Bronchial epithelial cell (primary cell): ENCODE results near the gene THRB. TPM values are rescaled to one million over a fixed set of nuclear protein-coding genes. Genes with fewer than 3 reads are reported as not detected.

Experiments used
- DNase-seq: peaks from one replicate; pipeline ENCODE4 v3.0.0-alpha.2; 2010; ENCODE audit warnings: low read depth
- FAIRE-seq: peaks from 2 replicates; lab custom pipeline; 2011; peaks lifted over from hg19 to GRCh38; lab: Jason Lieb, UNC
- H3K27me3 ChIP-seq: 2 replicates; pipeline ENCODE4 v1.5.1; 2011; ENCODE audit warnings: low read length; ENCODE audit not compliant: control insufficient read depth, insufficient read depth
- H3K36me3 ChIP-seq: 2 replicates; pipeline ENCODE4 v1.5.1; 2011; ENCODE audit warnings: low read length; ENCODE audit not compliant: control insufficient read depth, insufficient read depth
- H3K4me3 ChIP-seq: 2 replicates; pipeline ENCODE4 v1.5.1; 2011; ENCODE audit warnings: mild to moderate bottlenecking, low read depth, low read length, control low read depth
- total RNA-seq: library from RNA; depleted of rRNA; stranded (reverse); fragments of >200 nt; gene quantifications from 2 replicates; pipeline ENCODE4 v1.2.1, GENCODE V29; 2014
- TF ChIP-seq, protein P1 (sequence below): IDR thresholded peaks from 2 replicates; pipeline ENCODE4 v1.5.1; 2011; ENCODE audit warnings: mild to moderate bottlenecking, moderate library complexity, low read length, control low read depth, inconsistent platforms; ENCODE audit not compliant: insufficient read depth, severe bottlenecking

THRB gene
- total RNA-seq, 1 donor from 2014 or later, result 7.6 TPM

- DNase-seq, result no peak
- TF ChIP-seq, protein P1, sequence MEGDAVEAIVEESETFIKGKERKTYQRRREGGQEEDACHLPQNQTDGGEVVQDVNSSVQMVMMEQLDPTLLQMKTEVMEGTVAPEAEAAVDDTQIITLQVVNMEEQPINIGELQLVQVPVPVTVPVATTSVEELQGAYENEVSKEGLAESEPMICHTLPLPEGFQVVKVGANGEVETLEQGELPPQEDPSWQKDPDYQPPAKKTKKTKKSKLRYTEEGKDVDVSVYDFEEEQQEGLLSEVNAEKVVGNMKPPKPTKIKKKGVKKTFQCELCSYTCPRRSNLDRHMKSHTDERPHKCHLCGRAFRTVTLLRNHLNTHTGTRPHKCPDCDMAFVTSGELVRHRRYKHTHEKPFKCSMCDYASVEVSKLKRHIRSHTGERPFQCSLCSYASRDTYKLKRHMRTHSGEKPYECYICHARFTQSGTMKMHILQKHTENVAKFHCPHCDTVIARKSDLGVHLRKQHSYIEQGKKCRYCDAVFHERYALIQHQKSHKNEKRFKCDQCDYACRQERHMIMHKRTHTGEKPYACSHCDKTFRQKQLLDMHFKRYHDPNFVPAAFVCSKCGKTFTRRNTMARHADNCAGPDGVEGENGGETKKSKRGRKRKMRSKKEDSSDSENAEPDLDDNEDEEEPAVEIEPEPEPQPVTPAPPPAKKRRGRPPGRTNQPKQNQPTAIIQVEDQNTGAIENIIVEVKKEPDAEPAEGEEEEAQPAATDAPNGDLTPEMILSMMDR, result no peak
- H3K4me3 ChIP-seq, result no peak overlapping the region
- no peaks in the 10 kb centered on the region for H3K36me3 ChIP-seq
- no peaks in the 10 kb centered on the region for H3K27me3 ChIP-seq
- no peak for FAIRE-seq
Measured at GRCh38 chr3:24181256-24181655, 313.4 kb downstream of the THRB start.

- DNase-seq, result no peak
- TF ChIP-seq, protein P1, result no peak
- Histone ChIP-seq H3K27me3 (no peaks in the 10 kb centered on the region), H3K36me3 (no peaks in the 10 kb centered on the region), H3K4me3 (no peak overlapping the region)
- FAIRE-seq, result no peak
Measured at GRCh38 chr3:24180616-24181015, 314.0 kb downstream of the THRB start.

DNA sequence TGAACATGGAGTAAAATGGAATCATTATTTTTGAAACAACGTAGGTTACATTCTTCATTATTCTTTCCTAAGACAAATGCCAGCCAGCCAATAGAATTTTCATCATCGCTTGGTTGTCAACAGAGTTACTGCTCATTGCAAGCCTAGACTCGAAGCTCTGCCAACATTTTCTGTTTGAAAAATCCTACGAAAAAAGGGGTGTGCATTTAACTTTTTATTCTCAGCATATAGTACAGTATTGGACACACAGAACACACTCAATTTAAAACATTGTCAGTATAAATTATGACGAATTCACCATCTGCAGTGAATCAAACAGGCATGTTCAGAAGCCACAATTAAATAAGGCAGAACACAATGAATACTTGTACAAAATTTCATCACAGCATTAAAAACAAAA lies 317.4 kb downstream of the THRB start:
- DNase-seq (no peak), FAIRE-seq (no peak)
- TF ChIP-seq, protein P1, result no peak
- Histone ChIP-seq H3K36me3 (no peaks in the 10 kb centered on the region), H3K4me3 (no peak overlapping the region), H3K27me3 (no peaks in the 10 kb centered on the region)

GRCh38 chr3:24174614-24175013 lies 320.0 kb downstream of the THRB start:
- FAIRE-seq (no peak), DNase-seq (no peak)
- no peaks in the 10 kb centered on the region for H3K36me3 ChIP-seq
- no peaks in the 10 kb centered on the region for H3K27me3 ChIP-seq
- TF ChIP-seq, protein P1, result no peak
- H3K4me3 ChIP-seq, result no peak overlapping the region

- no peaks in the 10 kb centered on the region for H3K27me3 ChIP-seq
- FAIRE-seq (no peak), DNase-seq (no peak)
- H3K36me3 ChIP-seq, result no peaks in the 10 kb centered on the region
- no peak overlapping the region for H3K4me3 ChIP-seq
- TF ChIP-seq, protein P1, result no peak
Measured at GRCh38 chr3:24168977-24169376, 325.7 kb downstream of the THRB start.

GRCh38 chr3:24167429-24167828 lies 327.2 kb downstream of the THRB start:
- DNase-seq (no peak), FAIRE-seq (no peak)
- Histone ChIP-seq H3K36me3 (no peaks in the 10 kb centered on the region), H3K4me3 (no peak overlapping the region), H3K27me3 (no peaks in the 10 kb centered on the region)
- TF ChIP-seq, protein P1, result no peak
